Activated T-cell treated with anti-CD3 and anti-CD28 coated beads for 48 hours (primary cell): ENCODE measurements around the gene GASK1B.

Experiments
- DNase-seq: peaks from one replicate; pipeline ENCODE4 v3.0.0-alpha.2; 2020; ENCODE audit warnings: low read depth

The GASK1B gene

GRCh38 chr4:158146736-158147135 is 26.1 kb downstream of the GASK1B start:
- DNase-seq, result no peak

GRCh38 chr4:158139086-158139485 is 33.7 kb downstream of the GASK1B start:
- no peak for DNase-seq

GRCh38 chr4:158134222-158134621 is 38.6 kb downstream of the GASK1B start:
- no peak for DNase-seq

GRCh38 chr4:158133551-158133950 is 39.3 kb downstream of the GASK1B start:
- DNase-seq, result no peak

GRCh38 chr4:158131027-158131426 is 41.8 kb downstream of the GASK1B start:
- DNase-seq, result no peak

GRCh38 chr4:158130204-158130603 is 42.6 kb downstream of the GASK1B start:
- DNase-seq, result no peak

GRCh38 chr4:158129694-158130093 is 43.1 kb downstream of the GASK1B start:
- no peak for DNase-seq

- no peak for DNase-seq
Measured at GRCh38 chr4:158128540-158128939, 44.3 kb downstream of the GASK1B start.

- no peak for DNase-seq
Measured at GRCh38 chr4:158125310-158125709, 47.5 kb downstream of the GASK1B start.
